H9 (cell line): ENCODE measurements around the gene FMNL1. TPM values are rescaled to one million over a fixed set of nuclear protein-coding genes. Genes with fewer than 3 reads are reported as not detected.

Source experiments
- DNase-seq: peaks from one replicate; pipeline ENCODE4 v3.0.0-alpha.2; 2017
- H2AFZ ChIP-seq: one replicate; pipeline ENCODE4 v1.6.1; 2013; ENCODE audit warnings: mild to moderate bottlenecking, low read length, control low read depth, moderate library complexity
- H2AK5ac ChIP-seq: 2 replicates; pipeline ENCODE4 v1.6.1; 2013; ENCODE audit warnings: low read length, control low read depth, mixed read lengths; ENCODE audit not compliant: insufficient read length
- H2BK120ac ChIP-seq: one replicate; pipeline ENCODE4 v1.6.1; 2013; ENCODE audit warnings: low read depth, mild to moderate bottlenecking, low read length, control low read depth, inconsistent platforms; ENCODE audit not compliant: poor library complexity, severe bottlenecking
- H2BK12ac ChIP-seq: 2 replicates; pipeline ENCODE4 v1.6.1; 2013; ENCODE audit warnings: low read length, control low read depth, mixed read lengths, low read depth; ENCODE audit not compliant: insufficient read length
- H2BK15ac ChIP-seq: 2 replicates; pipeline ENCODE4 v1.6.1; 2013; ENCODE audit warnings: low read depth, low read length, control low read depth
- H2BK20ac ChIP-seq: one replicate; pipeline ENCODE4 v1.6.1; 2013; ENCODE audit warnings: low read depth, mild to moderate bottlenecking, low read length, control low read depth, inconsistent platforms; ENCODE audit not compliant: poor library complexity, severe bottlenecking
- H2BK5ac ChIP-seq: 2 replicates; pipeline ENCODE4 v1.6.1; 2013; ENCODE audit warnings: low read length, control low read depth, mixed read lengths; ENCODE audit not compliant: insufficient read length
- H3K14ac ChIP-seq: 2 replicates; pipeline ENCODE4 v1.6.1; 2013; ENCODE audit warnings: low read length, control low read depth; ENCODE audit not compliant: insufficient read depth
- H3K18ac ChIP-seq: 2 replicates; pipeline ENCODE4 v1.6.1; 2013; ENCODE audit warnings: low read depth, mild to moderate bottlenecking, mixed read lengths, low read length, control low read depth; ENCODE audit not compliant: insufficient read length
- H3K23ac ChIP-seq: 2 replicates; pipeline ENCODE4 v1.6.1; 2013; ENCODE audit warnings: low read length, control low read depth, mixed read lengths, low read depth; ENCODE audit not compliant: insufficient read length
- H3K23me2 ChIP-seq: 2 replicates; pipeline ENCODE4 v1.6.1; 2013; ENCODE audit warnings: low read depth, mild to moderate bottlenecking, mixed read lengths, low read length, control low read depth; ENCODE audit not compliant: insufficient read length, poor library complexity, severe bottlenecking
- H3K27ac ChIP-seq: 2 replicates; pipeline ENCODE4 v1.5.1; 2013; ENCODE audit warnings: low read length, control low read depth, mixed read lengths, low read depth; ENCODE audit not compliant: insufficient read length
- H3K27me3 ChIP-seq: 2 replicates; pipeline ENCODE4 v1.6.1; 2013; ENCODE audit warnings: low read length, control low read depth, inconsistent platforms; ENCODE audit not compliant: insufficient read depth
- H3K4ac ChIP-seq: 2 replicates; pipeline ENCODE4 v1.6.1; 2013; ENCODE audit warnings: low read depth, mild to moderate bottlenecking, control low read depth, inconsistent platforms, low read length, moderate library complexity
- H3K4me1 ChIP-seq: 2 replicates; pipeline ENCODE4 v1.6.1; 2013; ENCODE audit warnings: low read length, control low read depth, inconsistent platforms; ENCODE audit not compliant: insufficient read depth
- H3K4me2 ChIP-seq: 2 replicates; pipeline ENCODE4 v1.6.1; 2013; ENCODE audit warnings: low read length, control low read depth, mixed read lengths; ENCODE audit not compliant: insufficient read length, insufficient read depth
- H3K56ac ChIP-seq: 2 replicates; pipeline ENCODE4 v1.6.1; 2013; ENCODE audit warnings: low read depth, mild to moderate bottlenecking, mixed read lengths, low read length, control low read depth; ENCODE audit not compliant: insufficient read length
- H3K79me1 ChIP-seq: 2 replicates; pipeline ENCODE4 v1.6.1; 2013; ENCODE audit warnings: low read depth, mild to moderate bottlenecking, moderate library complexity, low read length, control low read depth, inconsistent platforms; ENCODE audit not compliant: insufficient read depth, poor library complexity, severe bottlenecking
- H3K79me2 ChIP-seq: 2 replicates; pipeline ENCODE4 v1.6.1; 2013; ENCODE audit warnings: low read length, control low read depth, inconsistent platforms; ENCODE audit not compliant: insufficient read depth
- H3K9ac ChIP-seq: 2 replicates; pipeline ENCODE4 v1.6.1; 2013; ENCODE audit warnings: low read length, control low read depth, mixed read lengths; ENCODE audit not compliant: insufficient read length; ENCODE audit errors: extremely low read depth
- H3K9me3 ChIP-seq: one replicate; pipeline ENCODE4 v1.6.1; 2013; ENCODE audit warnings: low read depth, low read length, inconsistent platforms; ENCODE audit not compliant: control insufficient read depth
- H3T11ph ChIP-seq: one replicate; pipeline ENCODE4 v1.6.1; 2013; ENCODE audit warnings: mild to moderate bottlenecking, low read length, control low read depth, inconsistent platforms
- H4K20me1 ChIP-seq: one replicate; pipeline ENCODE4 v1.6.1; 2013; ENCODE audit not compliant: control insufficient read depth, insufficient read length, insufficient read depth
- H4K5ac ChIP-seq: 2 replicates; pipeline ENCODE4 v1.6.1; 2013; ENCODE audit warnings: low read depth, mild to moderate bottlenecking, mixed read lengths, low read length, control low read depth; ENCODE audit not compliant: insufficient read length
- H4K8ac ChIP-seq: replicated peaks from 2 replicates; pipeline ENCODE4 v1.6.1; 2013; ENCODE audit warnings: low read length, control low read depth, mixed read lengths, low read depth; ENCODE audit not compliant: insufficient read length
- H4K91ac ChIP-seq: 2 replicates; pipeline ENCODE4 v1.6.1; 2013; ENCODE audit warnings: low read depth, mild to moderate bottlenecking, moderate library complexity, mixed read lengths, low read length, control low read depth; ENCODE audit not compliant: insufficient read length
- H3K27ac Mint-ChIP-seq, 3 experiments: 2 replicates in 2 of 3; 3 replicates in 1 of 3; pipeline ENCODE4 v1.8.0; 2020 to 2021; ENCODE audit warnings: mixed read lengths in 3 of 3, mild to moderate bottlenecking in 1 of 3, moderate library complexity in 1 of 3
- H3K27me3 Mint-ChIP-seq: 2 replicates; pipeline ENCODE4 v1.8.0; 2021; ENCODE audit warnings: low read depth, mild to moderate bottlenecking, moderate library complexity, mixed read lengths
- H3K36me3 Mint-ChIP-seq, 3 experiments: 2 replicates in 2 of 3; 3 replicates in 1 of 3; pipeline ENCODE4 v1.8.0; 2020 to 2021; ENCODE audit warnings: low read depth in 3 of 3, mixed read lengths in 3 of 3; ENCODE audit not compliant: insufficient read depth in 1 of 3
- H3K4me1 Mint-ChIP-seq, 2 experiments: 2 replicates each; pipeline ENCODE4 v1.8.0; 2020; ENCODE audit warnings: mixed read lengths in 2 of 2
- H3K4me3 Mint-ChIP-seq, 2 experiments: 2 replicates in 1 of 2; 3 replicates in 1 of 2; pipeline ENCODE4 v1.8.0; 2020 to 2021; ENCODE audit warnings: mild to moderate bottlenecking in 2 of 2, mixed read lengths in 2 of 2, moderate library complexity in 1 of 2
- H3K9me3 Mint-ChIP-seq, 2 experiments: 2 replicates in 1 of 2; 3 replicates in 1 of 2; pipeline ENCODE4 v1.8.0; 2020; ENCODE audit warnings: mild to moderate bottlenecking in 2 of 2, mixed read lengths in 2 of 2, moderate library complexity in 1 of 2
- WGBS: extraction: QIAGEN DNeasy Blood & Tissue Kit; methylation state at CpG from one replicate; pipeline ENCODE4 v1.1.7; 2013; ENCODE audit warnings: missing lambda C conversion rate, low lambda C conversion rate, mixed read lengths; ENCODE audit not compliant: insufficient read length; ENCODE audit errors: extremely low coverage; 5-methylcytosine and 5-hydroxymethylcytosine counted together
- total RNA-seq: library from RNA; stranded (reverse); gene quantifications from 2 replicates; pipeline ENCODE4 v1.2.1, GENCODE V29; 2021
- TF ChIP-seq, protein P1 (sequence below): fragments of 200-600 bp; sonication (generic); conservative IDR thresholded peaks from 3 replicates; pipeline ENCODE4 v1.8.0; 2021; ENCODE audit warnings: antibody characterized with exemption, mild to moderate bottlenecking

Gene FMNL1
- total RNA-seq, 1 experiment from 2014 or later = 6.9 TPM

DNA sequence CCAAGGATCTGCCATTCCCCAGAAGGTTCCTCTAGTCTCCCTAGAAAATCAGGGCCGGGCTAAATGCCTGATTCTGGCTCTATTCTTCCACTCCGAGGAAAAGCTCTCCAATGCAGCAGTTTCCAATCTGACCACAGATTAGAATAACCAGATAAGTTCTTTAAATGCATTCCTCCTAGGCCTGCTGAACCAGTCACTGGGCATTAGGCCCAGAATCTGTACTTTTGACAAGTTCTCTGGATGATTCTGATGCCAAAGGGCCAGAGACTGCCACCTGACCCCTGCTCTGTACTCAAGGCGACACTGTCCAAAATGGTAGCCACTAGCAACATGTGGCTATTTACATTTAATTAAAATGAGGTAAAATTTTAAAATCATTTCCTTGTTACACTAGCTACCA lies 72.8 kb downstream of the FMNL1 start:
- no peak overlapping the region for H2BK12ac ChIP-seq
- no peak overlapping the region for H3T11ph ChIP-seq
- H3K56ac ChIP-seq = no peak overlapping the region
- no peaks in the 10 kb centered on the region for H3K79me1 ChIP-seq
- H2AK5ac ChIP-seq = no peak overlapping the region
- no peak overlapping the region for H3K9ac ChIP-seq
- no peak overlapping the region for H2BK20ac ChIP-seq
- no peak overlapping the region for H3K14ac ChIP-seq
- no peak overlapping the region for H3K23ac ChIP-seq
- WGBS = no CpG with 5 or more reads among the region's 3 CpGs
- Mint-ChIP-seq H3K27me3 (no peaks in the 10 kb centered on the region), H3K36me3 (peaks cover 5 to 10% (median 8%) of the 10 kb centered on the region in 3 experiments; a peak in 6 of 7 replicates), H3K27ac (no peak overlapping the region), H3K4me1 (peaks cover 9 to 17% of the 10 kb centered on the region in 2 experiments), H3K9me3 (no peaks in the 10 kb centered on the region), H3K4me3 (no peak overlapping the region)
- no peaks in the 10 kb centered on the region; the same call in 1 of the 2 replicates for H3K4me1 ChIP-seq
- DNase-seq = no peak
- no peaks in the 10 kb centered on the region; the same call in 1 of the 2 replicates for H3K79me2 ChIP-seq
- H3K27me3 ChIP-seq = no peaks in the 10 kb centered on the region
- no peak overlapping the region for H3K4me2 ChIP-seq
- no peak overlapping the region for H4K8ac ChIP-seq
- no peak overlapping the region for H3K4ac ChIP-seq
- H3K18ac ChIP-seq = no peak overlapping the region
- no peaks in the 10 kb centered on the region for H3K23me2 ChIP-seq
- no peaks in the 10 kb centered on the region for H4K20me1 ChIP-seq
- no peak overlapping the region for H2AFZ ChIP-seq
- no peak overlapping the region for H2BK120ac ChIP-seq
- no peak overlapping the region for H2BK5ac ChIP-seq
- no peak overlapping the region for H3K27ac ChIP-seq
- TF ChIP-seq, protein P1, sequence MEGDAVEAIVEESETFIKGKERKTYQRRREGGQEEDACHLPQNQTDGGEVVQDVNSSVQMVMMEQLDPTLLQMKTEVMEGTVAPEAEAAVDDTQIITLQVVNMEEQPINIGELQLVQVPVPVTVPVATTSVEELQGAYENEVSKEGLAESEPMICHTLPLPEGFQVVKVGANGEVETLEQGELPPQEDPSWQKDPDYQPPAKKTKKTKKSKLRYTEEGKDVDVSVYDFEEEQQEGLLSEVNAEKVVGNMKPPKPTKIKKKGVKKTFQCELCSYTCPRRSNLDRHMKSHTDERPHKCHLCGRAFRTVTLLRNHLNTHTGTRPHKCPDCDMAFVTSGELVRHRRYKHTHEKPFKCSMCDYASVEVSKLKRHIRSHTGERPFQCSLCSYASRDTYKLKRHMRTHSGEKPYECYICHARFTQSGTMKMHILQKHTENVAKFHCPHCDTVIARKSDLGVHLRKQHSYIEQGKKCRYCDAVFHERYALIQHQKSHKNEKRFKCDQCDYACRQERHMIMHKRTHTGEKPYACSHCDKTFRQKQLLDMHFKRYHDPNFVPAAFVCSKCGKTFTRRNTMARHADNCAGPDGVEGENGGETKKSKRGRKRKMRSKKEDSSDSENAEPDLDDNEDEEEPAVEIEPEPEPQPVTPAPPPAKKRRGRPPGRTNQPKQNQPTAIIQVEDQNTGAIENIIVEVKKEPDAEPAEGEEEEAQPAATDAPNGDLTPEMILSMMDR = no peak
- no peaks in the 10 kb centered on the region for H3K9me3 ChIP-seq
- no peak overlapping the region for H2BK15ac ChIP-seq
- no peak overlapping the region for H4K5ac ChIP-seq
- no peak overlapping the region for H4K91ac ChIP-seq
